GM12878 (cell line): ENCODE measurements around the gene ZNF177. TPM values are rescaled to one million over a fixed set of nuclear protein-coding genes. Genes with fewer than 3 reads are reported as not detected.

Source experiments
- ATAC-seq: fragments of 200-7000 bp; cut with Tn5 transposase; 3 replicates; pipeline ENCODE4 v1.9.1; 2020; ENCODE audit warnings: mild to moderate bottlenecking, moderate library complexity
- BruUV-seq: library from RNA; stranded (reverse); fragments of 400-500 nt; replicated peaks from 2 replicates; lab custom pipeline; 2021; lab: Mats Ljungman, UMichigan
- CTCF ChIA-PET: fragments of 300-600 bp; sonication (Branson Sonifier 250); formaldehyde crosslinking; extraction: SDS; loops from one replicate; lab custom pipeline; 2021; ENCODE audit warnings: inconsistent platforms; lab: Yijun Ruan, JAX
- POLR2A ChIA-PET: fragments of 350-600 bp; formaldehyde crosslinking; extraction: SDS; loops from one replicate; lab custom pipeline; 2021; ENCODE audit warnings: inconsistent platforms; lab: Charles Lee
- RAD21 ChIA-PET: fragments of 300-600 bp; sonication (Branson Sonifier 250); formaldehyde crosslinking; loops from one replicate; lab custom pipeline; 2023; ENCODE audit warnings: antibody characterized with exemption; ENCODE audit not compliant: unreplicated experiment; lab: Charles Lee
- SMC1A ChIA-PET: fragments of 300-600 bp; sonication (Branson Sonifier 250); formaldehyde crosslinking; loops from one replicate; lab custom pipeline; 2023; ENCODE audit not compliant: unreplicated experiment, uncharacterized antibody; lab: Charles Lee
- DNase-seq: peaks from one replicate; pipeline ENCODE4 v3.0.0-alpha.2; 2011; ENCODE audit warnings: low read depth, low spot score
- FAIRE-seq: peaks from 3 replicates; lab custom pipeline; 2011; peaks lifted over from hg19 to GRCh38; lab: Jason Lieb, UNC
- H2AFZ ChIP-seq: 2 replicates; pipeline ENCODE4 v1.6.0; 2011; ENCODE audit warnings: low read depth, low read length, control low read depth; ENCODE audit not compliant: control insufficient read depth
- H3K27ac ChIP-seq: 2 replicates; pipeline ENCODE4 v1.5.1; 2011; ENCODE audit warnings: control low read depth; ENCODE audit not compliant: control insufficient read depth, insufficient read depth
- H3K27me3 ChIP-seq, 2 experiments: replicated peaks in 1 of 2; 2 replicates each; pipeline versions ENCODE4 v1.6.0 to v1.6.1; 2011; ENCODE audit warnings: low read length in 1 of 2; ENCODE audit not compliant: control insufficient read depth in 2 of 2, insufficient read depth in 2 of 2
- H3K36me3 ChIP-seq, 2 experiments: 2 replicates each; pipeline ENCODE4 v1.5.1; 2011; ENCODE audit warnings: low read length in 1 of 2; ENCODE audit not compliant: control insufficient read depth in 2 of 2, insufficient read depth in 2 of 2
- H3K4me1 ChIP-seq: 2 replicates; pipeline ENCODE4 v1.6.1; 2011; ENCODE audit warnings: mild to moderate bottlenecking, low read length, moderate library complexity, mixed read lengths; ENCODE audit not compliant: control insufficient read depth, insufficient read depth
- H3K4me2 ChIP-seq: 2 replicates; pipeline ENCODE4 v1.6.0; 2011; ENCODE audit warnings: control low read depth; ENCODE audit not compliant: control insufficient read depth, insufficient read depth
- H3K4me3 ChIP-seq: fragments of 200-600 bp; sonication (generic); 2 replicates; pipeline ENCODE4 v1.5.1; 2016
- H3K79me2 ChIP-seq: 2 replicates; pipeline ENCODE4 v1.6.0; 2011; ENCODE audit warnings: low read length; ENCODE audit not compliant: control insufficient read depth, insufficient read depth
- H3K9ac ChIP-seq: 2 replicates; pipeline ENCODE4 v1.8.0; 2011; ENCODE audit warnings: low read length, control low read depth, mixed read lengths; ENCODE audit not compliant: control insufficient read depth, insufficient read depth
- H3K9me3 ChIP-seq: replicated peaks from 3 replicates; pipeline ENCODE4 v1.5.1; 2011; ENCODE audit warnings: mild to moderate bottlenecking, low read length; ENCODE audit not compliant: control insufficient read depth, insufficient read depth
- H4K20me1 ChIP-seq: 2 replicates; pipeline ENCODE4 v1.6.0; 2011; ENCODE audit not compliant: control insufficient read depth, insufficient read depth
- ATF2 ChIP-seq: IDR thresholded peaks from 2 replicates; pipeline ENCODE4 v1.6.1; 2012; ENCODE audit warnings: low read length, inconsistent platforms
- ATF7 ChIP-seq: fragments of 450-650 bp; IDR thresholded peaks from 2 replicates; pipeline ENCODE4 v1.6.1; 2016; ENCODE audit warnings: low read depth, mild to moderate bottlenecking
- IRF4 ChIP-seq: IDR thresholded peaks from 2 replicates; pipeline ENCODE4 v1.6.1; 2011; ENCODE audit warnings: low read depth, low read length
- PAX8 ChIP-seq: fragments of 450-650 bp; IDR thresholded peaks from 2 replicates; pipeline ENCODE4 v1.6.1; 2017; ENCODE audit warnings: mild to moderate bottlenecking, moderate library complexity
- RBBP5 ChIP-seq: fragments of 200-600 bp; sonication (generic); conservative IDR thresholded peaks from 2 replicates; pipeline ENCODE4 v1.6.1; 2016
- YY1 ChIP-seq: IDR thresholded peaks from 2 replicates; pipeline ENCODE4 v1.6.1; 2011; ENCODE audit warnings: low read depth, mild to moderate bottlenecking, low read length
- ZNF207 ChIP-seq: fragments of 450-650 bp; IDR thresholded peaks from 2 replicates; pipeline ENCODE4 v1.6.1; 2014; ENCODE audit warnings: antibody characterized with exemption, mild to moderate bottlenecking, borderline replicate concordance
- in situ Hi-C: fragments of 300-500 bp; cut with MboI; formaldehyde crosslinking; loops from 9 replicates; pipeline ENCODE4 v1.14.3; 2018; ENCODE audit warnings: mixed read lengths
- intact Hi-C: fragments of 100-400 bp; cut with micrococcal nuclease; formaldehyde crosslinking; loops from one replicate; pipeline ENCODE4 v1.14.2; 2022; ENCODE audit not compliant: unreplicated experiment
- polyA plus RNA-seq, 11 experiments: library from polyadenylated mRNA; depleted of rRNA in 4 of 11; unstranded in 6 of 11; stranded (reverse) in 5 of 11; fragments of >200 nt; fragmentation: Nextera tagmentation in 4 of 11; fragmentation: Illumina TruSeq in 1 of 11; extraction: Ambion mirVana in 4 of 11; extraction: Trizol in 1 of 11; gene quantifications; 1 replicate in 1 of 11; 2 replicates in 10 of 11; pipeline versions ENCODE4 v1.2.1 to v1.2.3, GENCODE V29; 2011 to 2016; ENCODE audit warnings: inconsistent platforms in 2 of 11, missing spikeins in 2 of 11, low read depth in 1 of 11
- total RNA-seq, 4 experiments: library from RNA; depleted of rRNA in 3 of 4; stranded (reverse); fragments of >200 nt in 3 of 4; fragmentation: Illumina TruSeq in 1 of 4; extraction: Trizol in 1 of 4; gene quantifications; 2 replicates each; pipeline versions ENCODE4 v1.2.1 to v1.2.3, GENCODE V29; 2013 to 2021
- TF ChIP-seq, protein P1 (sequence below): fragments of 450-650 bp; IDR thresholded peaks from 2 replicates; pipeline ENCODE4 v1.6.1; 2018; ENCODE audit warnings: borderline replicate concordance, mild to moderate bottlenecking; ENCODE audit not compliant: partially characterized antibody
- TF ChIP-seq, protein P2 (sequence below): IDR thresholded peaks from 2 replicates; pipeline ENCODE4 v1.6.1; 2012; ENCODE audit warnings: low read depth, low read length, improper control_type of control experiment

The ZNF177 gene
- total and polyA plus RNA-seq, 10 of the 15 experiments (the other 5 are each of a cell fraction or from before 2014, with no cell fraction given), result 0.05 to 0.98 (median 0.31) TPM; not detected in 1

DNA sequence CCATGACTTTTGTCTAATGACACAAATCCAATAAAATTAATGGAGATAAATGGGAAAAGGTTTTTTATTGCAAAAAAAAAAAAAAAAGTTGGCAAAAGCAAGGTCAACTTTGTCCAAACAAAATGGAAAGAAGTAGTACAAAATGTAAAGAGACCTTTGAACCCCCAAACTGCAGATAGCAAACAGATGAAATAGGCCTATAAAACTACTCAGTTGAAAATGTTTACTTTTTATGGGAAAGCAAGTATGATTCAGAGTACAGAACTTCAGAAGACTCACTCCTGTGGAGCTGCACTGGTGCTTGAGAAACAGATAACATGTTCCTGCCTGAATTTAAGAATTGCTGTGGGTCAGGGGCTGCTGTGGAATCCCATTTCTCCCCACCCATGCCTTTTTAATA is 9.8 kb upstream of the ZNF177 start:
- POLR2A ChIA-PET, result no interaction called here

More for the DNA sequence above, 9.8 kb upstream of the ZNF177 start:
- Histone ChIP-seq H3K9me3 (no peaks in the 10 kb centered on the region; the same call in 2 of the 3 replicates), H3K4me3 (no peak overlapping the region), H3K27me3 (no peaks in the 10 kb centered on the region), H3K4me2 (no peak overlapping the region), H3K9ac (no peak overlapping the region), H4K20me1 (no peaks in the 10 kb centered on the region), H2AFZ (no peak overlapping the region), H3K4me1 (no peaks in the 10 kb centered on the region), H3K36me3 (no peaks in the 10 kb centered on the region), H3K27ac (no peak overlapping the region), H3K79me2 (no peaks in the 10 kb centered on the region)
- no peak for ATAC-seq
- CTCF ChIA-PET, result no interaction called here
- RAD21 ChIA-PET, result no interaction called here
- no peak for FAIRE-seq
- intact Hi-C loops (no loop called here), in situ Hi-C loops (no loop called here)
- SMC1A ChIA-PET, result no interaction called here
- no TSS peak for BruUV-seq
- TF ChIP-seq PAX8 (no peak), ZNF207 (no peak), RBBP5 (no peak), ATF7 (no peak), ATF2 (no peak), IRF4 (no peak), YY1 (no peak)
- TF ChIP-seq, protein P1, sequence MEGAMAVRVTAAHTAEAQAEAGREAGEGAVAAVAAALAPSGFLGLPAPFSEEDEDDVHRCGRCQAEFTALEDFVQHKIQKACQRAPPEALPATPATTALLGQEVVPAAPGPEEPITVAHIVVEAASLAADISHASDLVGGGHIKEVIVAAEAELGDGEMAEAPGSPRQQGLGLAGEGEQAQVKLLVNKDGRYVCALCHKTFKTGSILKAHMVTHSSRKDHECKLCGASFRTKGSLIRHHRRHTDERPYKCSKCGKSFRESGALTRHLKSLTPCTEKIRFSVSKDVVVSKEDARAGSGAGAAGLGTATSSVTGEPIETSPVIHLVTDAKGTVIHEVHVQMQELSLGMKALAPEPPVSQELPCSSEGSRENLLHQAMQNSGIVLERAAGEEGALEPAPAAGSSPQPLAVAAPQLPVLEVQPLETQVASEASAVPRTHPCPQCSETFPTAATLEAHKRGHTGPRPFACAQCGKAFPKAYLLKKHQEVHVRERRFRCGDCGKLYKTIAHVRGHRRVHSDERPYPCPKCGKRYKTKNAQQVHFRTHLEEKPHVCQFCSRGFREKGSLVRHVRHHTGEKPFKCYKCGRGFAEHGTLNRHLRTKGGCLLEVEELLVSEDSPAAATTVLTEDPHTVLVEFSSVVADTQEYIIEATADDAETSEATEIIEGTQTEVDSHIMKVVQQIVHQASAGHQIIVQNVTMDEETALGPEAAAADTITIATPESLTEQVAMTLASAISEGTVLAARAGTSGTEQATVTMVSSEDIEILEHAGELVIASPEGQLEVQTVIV, result no peak
- TF ChIP-seq, protein P2, sequence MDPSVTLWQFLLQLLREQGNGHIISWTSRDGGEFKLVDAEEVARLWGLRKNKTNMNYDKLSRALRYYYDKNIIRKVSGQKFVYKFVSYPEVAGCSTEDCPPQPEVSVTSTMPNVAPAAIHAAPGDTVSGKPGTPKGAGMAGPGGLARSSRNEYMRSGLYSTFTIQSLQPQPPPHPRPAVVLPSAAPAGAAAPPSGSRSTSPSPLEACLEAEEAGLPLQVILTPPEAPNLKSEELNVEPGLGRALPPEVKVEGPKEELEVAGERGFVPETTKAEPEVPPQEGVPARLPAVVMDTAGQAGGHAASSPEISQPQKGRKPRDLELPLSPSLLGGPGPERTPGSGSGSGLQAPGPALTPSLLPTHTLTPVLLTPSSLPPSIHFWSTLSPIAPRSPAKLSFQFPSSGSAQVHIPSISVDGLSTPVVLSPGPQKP, result no peak
- no peak for DNase-seq
